ENCODE data around the gene PSMG4.

PSMG4 gene

GRCh38 chr6:3284436-3284876 is 25.7 kb downstream of the PSMG4 start:
- DNase-seq (ENCODE audit: extremely low read depth, low read depth): no peak
- TF ChIP-seq, protein P1, sequence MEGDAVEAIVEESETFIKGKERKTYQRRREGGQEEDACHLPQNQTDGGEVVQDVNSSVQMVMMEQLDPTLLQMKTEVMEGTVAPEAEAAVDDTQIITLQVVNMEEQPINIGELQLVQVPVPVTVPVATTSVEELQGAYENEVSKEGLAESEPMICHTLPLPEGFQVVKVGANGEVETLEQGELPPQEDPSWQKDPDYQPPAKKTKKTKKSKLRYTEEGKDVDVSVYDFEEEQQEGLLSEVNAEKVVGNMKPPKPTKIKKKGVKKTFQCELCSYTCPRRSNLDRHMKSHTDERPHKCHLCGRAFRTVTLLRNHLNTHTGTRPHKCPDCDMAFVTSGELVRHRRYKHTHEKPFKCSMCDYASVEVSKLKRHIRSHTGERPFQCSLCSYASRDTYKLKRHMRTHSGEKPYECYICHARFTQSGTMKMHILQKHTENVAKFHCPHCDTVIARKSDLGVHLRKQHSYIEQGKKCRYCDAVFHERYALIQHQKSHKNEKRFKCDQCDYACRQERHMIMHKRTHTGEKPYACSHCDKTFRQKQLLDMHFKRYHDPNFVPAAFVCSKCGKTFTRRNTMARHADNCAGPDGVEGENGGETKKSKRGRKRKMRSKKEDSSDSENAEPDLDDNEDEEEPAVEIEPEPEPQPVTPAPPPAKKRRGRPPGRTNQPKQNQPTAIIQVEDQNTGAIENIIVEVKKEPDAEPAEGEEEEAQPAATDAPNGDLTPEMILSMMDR (IDR thresholded peaks at IDR 0.05; ENCODE audit: low read depth, low read length, missing control alignments): no peak
- no peak overlapping the region for H3K4me3 ChIP-seq (replicated peaks; ENCODE audit: low read depth, low read length)

DNA sequence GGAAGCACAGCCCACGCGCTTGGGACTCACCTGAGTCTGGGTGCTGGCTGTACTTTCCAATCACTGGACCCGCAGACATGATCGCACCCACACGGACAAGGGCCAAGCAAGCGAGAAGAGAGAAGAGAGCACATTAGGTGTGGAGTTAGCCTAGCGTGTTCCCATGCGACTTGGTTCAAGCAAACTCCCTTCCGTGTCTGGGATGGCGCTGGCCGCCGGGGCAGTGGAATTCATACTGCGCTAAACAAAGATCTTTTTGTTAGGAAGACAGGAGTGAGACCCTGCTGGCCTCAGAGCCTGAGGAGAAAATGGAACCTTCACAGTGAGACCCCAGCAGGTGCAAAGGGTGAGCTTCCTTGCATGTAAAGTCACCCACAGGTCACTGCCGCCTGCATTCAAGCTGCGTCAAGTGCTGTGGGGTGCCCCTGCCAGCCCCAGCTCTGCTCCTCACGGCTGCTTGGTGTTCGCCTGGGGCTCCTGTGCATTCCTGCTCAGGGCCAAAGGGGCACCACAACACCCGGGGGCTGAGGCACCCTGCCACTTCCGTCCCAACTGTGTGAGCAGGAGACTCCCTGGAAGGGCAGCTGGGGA is 26.4 kb downstream of the PSMG4 start:
- no peak overlapping the region for H3K4me3 ChIP-seq (replicated peaks; ENCODE audit: low read depth, low read length)
- TF ChIP-seq, protein P1 (IDR thresholded peaks at IDR 0.05; ENCODE audit: low read depth, low read length, missing control alignments): no peak
- no peak for DNase-seq (ENCODE audit: extremely low read depth, low read depth)

DNA sequence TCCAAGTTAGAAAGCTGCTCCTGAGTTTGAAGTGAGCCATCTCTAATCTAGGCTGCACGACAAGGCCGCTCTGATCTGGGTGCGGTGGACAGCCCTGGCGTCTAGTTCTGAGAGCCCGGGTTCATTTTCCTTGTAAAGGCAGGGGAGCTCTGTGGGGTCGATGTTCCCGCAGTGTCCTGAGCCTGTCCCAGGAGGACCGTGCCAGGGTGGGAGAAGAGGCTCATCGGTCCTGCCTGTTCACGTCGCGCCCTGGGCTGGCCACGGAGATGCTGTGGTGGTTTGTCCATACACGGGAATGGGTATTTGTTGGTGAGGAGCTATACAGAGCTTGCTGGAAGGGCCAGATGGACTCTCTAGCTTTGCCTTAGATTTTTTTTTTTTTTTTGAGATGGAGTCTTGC is 27.0 kb downstream of the PSMG4 start:
- TF ChIP-seq, protein P1 (IDR thresholded peaks at IDR 0.05; ENCODE audit: low read depth, low read length, missing control alignments): no peak
- no peak for DNase-seq (ENCODE audit: extremely low read depth, low read depth)
- H3K4me3 ChIP-seq (replicated peaks; ENCODE audit: low read depth, low read length): no peak overlapping the region

DNA sequence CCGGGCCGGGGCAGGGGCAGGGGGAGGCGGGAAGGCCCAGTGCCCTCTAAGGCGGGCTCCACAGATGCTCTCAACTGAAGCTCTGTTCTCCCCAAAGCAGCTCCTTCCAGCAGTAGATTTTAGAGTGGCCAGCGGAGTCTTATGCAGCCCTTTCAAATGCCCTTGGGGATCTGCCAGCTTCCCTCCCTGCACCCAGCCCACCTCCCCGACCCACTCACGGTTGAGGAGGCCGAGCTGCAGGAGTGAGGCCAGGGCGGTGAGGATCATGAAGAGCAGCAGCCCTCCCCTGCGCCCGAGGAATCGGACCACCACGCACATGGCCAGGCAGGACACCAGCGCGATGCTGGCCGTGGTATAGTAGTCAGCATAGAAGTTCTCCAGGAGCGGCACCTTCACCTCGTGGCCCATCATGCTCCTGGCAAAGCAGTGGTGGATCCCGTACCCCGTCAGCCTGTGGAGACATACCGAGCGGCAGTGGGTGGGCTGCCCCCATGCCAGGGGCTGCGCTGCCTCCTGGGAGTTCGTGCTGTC is 28.0 kb downstream of the PSMG4 start:
- H3K4me3 ChIP-seq (replicated peaks; ENCODE audit: low read depth, low read length): no peak overlapping the region
- DNase-seq (ENCODE audit: extremely low read depth, low read depth): no peak
- TF ChIP-seq, protein P1 (IDR thresholded peaks at IDR 0.05; ENCODE audit: low read depth, low read length, missing control alignments): no peak

DNA sequence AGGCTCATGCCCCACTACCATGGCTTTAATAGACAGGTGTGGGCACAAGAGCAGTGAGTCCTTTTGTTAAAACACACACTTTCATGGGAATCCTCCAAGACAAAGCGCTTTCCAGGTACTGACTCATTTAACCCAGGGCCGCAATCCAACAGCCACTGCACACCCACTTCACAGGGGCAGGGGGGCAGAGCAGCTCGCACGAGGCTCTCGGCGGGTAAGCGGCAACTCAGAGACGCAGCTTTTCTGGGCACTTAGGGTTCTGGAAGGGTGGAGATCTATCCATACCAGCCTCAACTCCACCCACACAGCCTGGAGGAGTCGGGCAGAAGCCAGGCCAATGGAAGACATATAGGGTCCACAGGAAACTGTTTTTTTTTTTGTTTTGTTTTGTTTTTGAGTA is 28.6 kb downstream of the PSMG4 start:
- TF ChIP-seq, protein P1 (IDR thresholded peaks at IDR 0.05; ENCODE audit: low read depth, low read length, missing control alignments): no peak
- no peak overlapping the region for H3K4me3 ChIP-seq (replicated peaks; ENCODE audit: low read depth, low read length)
- no peak for DNase-seq (ENCODE audit: extremely low read depth, low read depth)

DNA sequence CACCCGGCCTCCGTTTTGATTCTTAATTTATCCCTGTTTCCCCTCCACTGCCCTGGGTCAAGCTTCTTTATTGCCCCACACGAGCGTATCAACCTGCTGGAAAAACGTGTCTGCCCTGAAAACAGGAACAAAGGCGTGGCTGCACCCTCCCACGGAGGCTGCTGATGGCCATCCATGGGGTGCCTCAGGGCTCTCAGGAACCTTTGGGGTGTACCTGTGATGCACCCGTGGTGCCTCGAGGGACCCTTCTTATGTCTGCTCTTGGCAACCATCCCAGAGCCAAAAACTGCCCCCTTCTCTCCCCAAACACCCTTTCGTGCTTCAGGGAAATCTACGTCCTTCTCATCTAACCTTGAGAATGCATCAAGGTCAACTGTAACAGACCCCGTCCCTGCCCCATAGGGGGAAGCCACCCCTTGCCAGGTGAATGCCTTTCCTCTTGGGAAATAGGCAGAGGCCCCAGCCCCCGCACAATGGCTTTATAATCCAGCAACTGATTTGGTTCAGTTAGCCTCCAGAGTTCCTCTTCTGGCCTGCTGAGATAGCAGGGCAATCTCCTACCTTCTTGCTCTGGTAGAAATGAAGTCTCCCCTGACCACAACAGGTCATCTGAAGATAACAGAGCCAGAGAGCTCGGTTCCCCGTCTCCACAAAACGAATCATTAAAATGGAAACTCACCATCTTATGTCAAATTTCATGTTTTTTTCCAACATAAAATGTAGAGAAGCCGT is 29.4 kb downstream of the PSMG4 start:
- DNase-seq (ENCODE audit: extremely low read depth, low read depth): no peak
- TF ChIP-seq, protein P1 (IDR thresholded peaks at IDR 0.05; ENCODE audit: low read depth, low read length, missing control alignments): no peak
- H3K4me3 ChIP-seq (replicated peaks; ENCODE audit: low read depth, low read length): no peak overlapping the region
